Left forelimb (tissue), 1 donor: ENCODE results near the gene CPEB4.

Experiments
- DNase-seq: peaks from one replicate; pipeline ENCODE4 v3.0.0-alpha.2; 2018; ENCODE audit warnings: low spot score

Gene CPEB4

GRCh38 chr5:173884402-173885053 lies 3.6 kb upstream of the CPEB4 start:
- no peak for DNase-seq

GRCh38 chr5:173885054-173885443 lies 3.1 kb upstream of the CPEB4 start:
- DNase-seq = no peak

GRCh38 chr5:173885475-173886010 lies 2.6 kb upstream of the CPEB4 start:
- no peak for DNase-seq

GRCh38 chr5:173886150-173886549 lies 2.0 kb upstream of the CPEB4 start:
- no peak for DNase-seq

- DNase-seq = no peak
Observed at GRCh38 chr5:173888473-173889131, 453 bp downstream of the CPEB4 start.

- DNase-seq = no peak
Observed at GRCh38 chr5:173890195-173890991, 2.2 kb downstream of the CPEB4 start.

- no peak for DNase-seq
Observed at GRCh38 chr5:173891308-173892116, 3.4 kb downstream of the CPEB4 start.

GRCh38 chr5:173893192-173893561 lies 5.0 kb downstream of the CPEB4 start:
- DNase-seq = no peak

- no peak for DNase-seq
Observed at GRCh38 chr5:173895401-173896165, 7.4 kb downstream of the CPEB4 start.

GRCh38 chr5:173896631-173897030 lies 8.5 kb downstream of the CPEB4 start:
- DNase-seq = no peak

- DNase-seq = no peak
Observed at GRCh38 chr5:173901705-173902104, 13.6 kb downstream of the CPEB4 start.

- DNase-seq = no peak
Observed at GRCh38 chr5:173902334-173902733, 14.2 kb downstream of the CPEB4 start.

- no peak for DNase-seq
Observed at GRCh38 chr5:173902743-173903142, 14.6 kb downstream of the CPEB4 start.

GRCh38 chr5:173903396-173904140 lies 15.4 kb downstream of the CPEB4 start:
- DNase-seq = no peak

GRCh38 chr5:173904151-173904550 lies 16.0 kb downstream of the CPEB4 start:
- no peak for DNase-seq

GRCh38 chr5:173907284-173907683 lies 19.1 kb downstream of the CPEB4 start:
- DNase-seq = no peak

GRCh38 chr5:173907686-173908371 lies 19.7 kb downstream of the CPEB4 start:
- no peak for DNase-seq

- DNase-seq = no peak
Observed at GRCh38 chr5:173909199-173909598, 21.1 kb downstream of the CPEB4 start.

GRCh38 chr5:173910215-173910614 lies 22.1 kb downstream of the CPEB4 start:
- DNase-seq = no peak

- no peak for DNase-seq
Observed at GRCh38 chr5:173911623-173912022, 23.5 kb downstream of the CPEB4 start.
